Measurements from ENCODE around the gene FLRT2.

Gene FLRT2

GRCh38 chr14:85686908-85687307 is 157.0 kb downstream of the FLRT2 start:
- no peak for DNase-seq

DNA sequence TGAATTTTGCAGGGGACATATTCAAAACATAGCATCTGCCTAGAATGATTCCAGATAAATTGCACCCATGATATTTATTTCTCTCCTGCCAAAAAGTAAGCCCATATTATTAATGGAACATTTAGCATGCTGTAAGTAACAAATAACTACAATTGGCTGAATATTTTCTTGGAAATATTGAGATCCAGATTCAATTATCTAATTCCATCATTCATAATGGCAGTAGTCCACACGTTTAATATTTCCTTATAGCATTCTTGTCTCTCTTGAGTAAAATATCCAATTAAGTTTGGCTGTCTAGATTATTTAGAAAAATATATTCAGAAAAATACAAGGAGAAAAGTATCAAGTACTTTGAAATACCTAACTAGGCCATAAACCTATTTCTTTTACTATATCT is 157.5 kb downstream of the FLRT2 start:
- DNase-seq, result no peak

- DNase-seq, result no peak
Observed at GRCh38 chr14:85688006-85688405, 158.1 kb downstream of the FLRT2 start.

DNA sequence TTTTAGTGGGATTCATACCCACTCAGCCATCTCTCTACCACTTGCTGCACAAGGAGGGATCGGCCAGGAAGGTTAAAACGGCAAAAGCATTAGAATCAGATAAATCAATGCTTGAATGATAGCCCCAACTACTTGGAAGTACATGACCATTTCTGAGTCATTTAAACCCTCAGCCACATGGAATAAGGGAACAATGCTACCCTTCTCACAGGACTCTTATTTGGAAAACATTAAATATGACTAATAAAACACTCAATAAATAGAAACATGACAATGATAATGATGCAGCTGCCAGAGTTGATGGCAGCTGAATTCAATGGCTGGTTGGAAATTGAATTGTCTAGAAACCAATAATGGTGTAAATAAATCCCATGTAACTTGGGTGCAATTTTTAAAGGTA is 165.4 kb downstream of the FLRT2 start:
- DNase-seq, result no peak

GRCh38 chr14:85701116-85701515 is 171.2 kb downstream of the FLRT2 start:
- DNase-seq, result no peak

- DNase-seq, result no peak
Observed at GRCh38 chr14:85701763-85702162, 171.8 kb downstream of the FLRT2 start.

DNA sequence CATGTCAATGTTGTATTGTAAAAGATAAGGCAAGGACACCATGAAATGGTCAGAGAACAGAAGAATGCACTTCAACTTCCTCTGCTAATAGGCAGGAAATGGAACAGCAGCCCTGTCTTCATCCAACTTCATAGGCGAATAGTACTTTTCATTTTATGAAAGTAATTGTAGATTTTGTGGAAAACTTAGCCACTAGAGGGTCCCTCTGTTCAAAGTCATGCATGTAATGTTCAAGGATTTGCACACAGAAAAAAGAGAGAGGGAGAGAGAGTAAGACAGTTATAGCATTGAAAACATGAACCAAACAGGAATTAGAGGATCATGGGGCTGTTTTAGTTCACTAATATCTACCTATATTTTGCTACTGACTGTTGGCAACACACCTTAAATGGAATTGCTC is 172.2 kb downstream of the FLRT2 start:
- no peak for DNase-seq

DNA sequence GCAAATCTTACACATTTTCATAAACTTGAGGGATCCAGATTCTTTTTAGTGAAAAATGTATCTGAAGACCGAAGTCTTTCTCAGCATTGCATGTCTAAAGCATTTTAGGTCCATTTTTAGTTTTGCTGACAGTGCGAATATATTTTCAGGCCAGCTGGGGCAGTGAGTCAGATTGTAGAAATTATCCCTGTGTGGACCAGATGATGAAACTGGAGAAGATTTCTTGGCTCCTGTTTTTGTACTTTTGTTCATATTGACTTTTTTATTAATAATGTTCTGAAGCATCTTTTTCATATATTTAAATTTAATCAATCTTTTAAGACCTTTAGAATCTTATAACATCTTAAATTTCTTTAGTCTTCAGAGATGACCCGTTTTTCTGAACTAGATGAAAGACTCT is 173.1 kb downstream of the FLRT2 start:
- no peak for DNase-seq
